A673 (cell line): ENCODE results near the gene SLC16A7.

Experiments used
- EZH2 ChIP-seq: fragments of 200-600 bp; sonication (generic); IDR thresholded peaks from 2 replicates; pipeline ENCODE4 v1.6.1; 2017; ENCODE audit warnings: borderline replicate concordance, low read depth, mild to moderate bottlenecking, mixed read lengths, antibody characterized with exemption, low read length; ENCODE audit not compliant: poor library complexity, severe bottlenecking
- TF ChIP-seq, protein P1 (sequence below): fragments of 300-800, 200-600 bp; sonication (generic); conservative IDR thresholded peaks from 2 replicates; pipeline ENCODE4 v1.5.1; 2017; ENCODE audit warnings: low read depth, mild to moderate bottlenecking, antibody characterized with exemption, low read length, moderate library complexity, mixed read lengths

DNA sequence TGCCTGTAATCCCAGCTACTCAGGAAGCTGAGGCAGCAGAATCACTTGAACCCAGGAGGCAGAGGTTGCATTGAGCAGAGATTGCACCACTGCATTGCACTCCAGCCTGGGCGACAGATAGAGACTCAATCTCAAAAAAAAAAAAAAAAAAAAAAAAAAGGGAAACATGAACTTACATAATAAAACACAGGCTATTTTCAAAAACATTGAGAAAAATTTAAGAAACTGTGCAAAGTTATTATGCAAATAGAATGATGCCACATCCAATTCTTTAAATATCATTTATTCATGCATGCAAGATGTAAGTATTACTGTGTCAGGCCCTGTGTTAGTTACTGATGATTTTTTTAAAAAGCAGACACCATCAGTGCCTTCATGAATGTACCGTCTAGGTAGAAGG lies 20.0 kb upstream of the SLC16A7 start:
- TF ChIP-seq, protein P1, sequence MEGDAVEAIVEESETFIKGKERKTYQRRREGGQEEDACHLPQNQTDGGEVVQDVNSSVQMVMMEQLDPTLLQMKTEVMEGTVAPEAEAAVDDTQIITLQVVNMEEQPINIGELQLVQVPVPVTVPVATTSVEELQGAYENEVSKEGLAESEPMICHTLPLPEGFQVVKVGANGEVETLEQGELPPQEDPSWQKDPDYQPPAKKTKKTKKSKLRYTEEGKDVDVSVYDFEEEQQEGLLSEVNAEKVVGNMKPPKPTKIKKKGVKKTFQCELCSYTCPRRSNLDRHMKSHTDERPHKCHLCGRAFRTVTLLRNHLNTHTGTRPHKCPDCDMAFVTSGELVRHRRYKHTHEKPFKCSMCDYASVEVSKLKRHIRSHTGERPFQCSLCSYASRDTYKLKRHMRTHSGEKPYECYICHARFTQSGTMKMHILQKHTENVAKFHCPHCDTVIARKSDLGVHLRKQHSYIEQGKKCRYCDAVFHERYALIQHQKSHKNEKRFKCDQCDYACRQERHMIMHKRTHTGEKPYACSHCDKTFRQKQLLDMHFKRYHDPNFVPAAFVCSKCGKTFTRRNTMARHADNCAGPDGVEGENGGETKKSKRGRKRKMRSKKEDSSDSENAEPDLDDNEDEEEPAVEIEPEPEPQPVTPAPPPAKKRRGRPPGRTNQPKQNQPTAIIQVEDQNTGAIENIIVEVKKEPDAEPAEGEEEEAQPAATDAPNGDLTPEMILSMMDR, result no peak
- no peak for TF ChIP-seq EZH2
